HepG2 (cell line): ENCODE measurements around the gene CPT1B.

Source experiments
- BHLHE40 ChIP-seq: IDR thresholded peaks from 2 replicates; pipeline ENCODE4 v1.6.1; 2011; ENCODE audit warnings: low read length, improper control_type of control experiment
- ELF4 ChIP-seq: sonication (generic); formaldehyde crosslinking; IDR thresholded peaks from 2 replicates; pipeline ENCODE4 v1.5.0; 2020; ENCODE audit warnings: missing genetic modification reagents, mild to moderate bottlenecking, moderate library complexity, borderline replicate concordance
- FOXJ3 ChIP-seq: sonication (generic); formaldehyde crosslinking; IDR thresholded peaks from 2 replicates; pipeline ENCODE4 v1.4.0; 2020; ENCODE audit warnings: missing genetic modification reagents, mild to moderate bottlenecking, borderline replicate concordance
- JUN ChIP-seq: sonication (generic); formaldehyde crosslinking; IDR thresholded peaks from 2 replicates; pipeline ENCODE4 v1.4.0; 2020; ENCODE audit warnings: mild to moderate bottlenecking, missing genetic modification reagents
- JUNB ChIP-seq: sonication (generic); formaldehyde crosslinking; IDR thresholded peaks from 2 replicates; pipeline ENCODE4 v1.8.0; 2022; ENCODE audit warnings: missing genetic modification reagents, mild to moderate bottlenecking, borderline replicate concordance
- KDM4B ChIP-seq: sonication (generic); formaldehyde crosslinking; IDR thresholded peaks from 2 replicates; pipeline ENCODE4 v1.4.0; 2020; ENCODE audit warnings: missing genetic modification reagents
- KDM5A ChIP-seq: fragments of 200-600 bp; sonication (generic); IDR thresholded peaks from 2 replicates; pipeline ENCODE4 v1.7.0; 2018; ENCODE audit warnings: antibody characterized with exemption, mild to moderate bottlenecking, low read length, borderline replicate concordance
- MXI1 ChIP-seq: IDR thresholded peaks from 3 replicates; pipeline ENCODE4 v1.6.1; 2012; ENCODE audit warnings: low read depth, low read length, inconsistent platforms, borderline replicate concordance
- POLR2A ChIP-seq, 2 experiments: IDR thresholded peaks; 2 replicates each; pipeline ENCODE4 v1.6.1; 2011; ENCODE audit warnings: low read depth in 2 of 2, low read length in 2 of 2, mild to moderate bottlenecking in 1 of 2, moderate library complexity in 1 of 2; ENCODE audit not compliant: insufficient read depth in 1 of 2
- TAF1 ChIP-seq: sonication (generic); formaldehyde crosslinking; IDR thresholded peaks from 2 replicates; pipeline ENCODE4 v1.4.0; 2020; ENCODE audit warnings: missing genetic modification reagents
- ZNF224 ChIP-seq: sonication (generic); formaldehyde crosslinking; IDR thresholded peaks from 2 replicates; pipeline ENCODE4 v1.5.0; 2020; ENCODE audit warnings: mild to moderate bottlenecking, missing genetic modification reagents
- TF ChIP-seq, protein P1 (sequence below): sonication (generic); formaldehyde crosslinking; IDR thresholded peaks from 2 replicates; pipeline ENCODE4 v1.5.0; 2020; ENCODE audit warnings: mild to moderate bottlenecking, missing genetic modification reagents, moderate library complexity
- TF ChIP-seq, protein P2 (sequence below): sonication (generic); formaldehyde crosslinking; IDR thresholded peaks from 2 replicates; pipeline ENCODE4 v1.4.0; 2020; ENCODE audit warnings: missing genetic modification reagents
- TF ChIP-seq, protein P3 (sequence below): fragments of 450-650 bp; IDR thresholded peaks from 2 replicates; pipeline ENCODE4 v1.6.1; 2017; ENCODE audit warnings: mild to moderate bottlenecking

DNA sequence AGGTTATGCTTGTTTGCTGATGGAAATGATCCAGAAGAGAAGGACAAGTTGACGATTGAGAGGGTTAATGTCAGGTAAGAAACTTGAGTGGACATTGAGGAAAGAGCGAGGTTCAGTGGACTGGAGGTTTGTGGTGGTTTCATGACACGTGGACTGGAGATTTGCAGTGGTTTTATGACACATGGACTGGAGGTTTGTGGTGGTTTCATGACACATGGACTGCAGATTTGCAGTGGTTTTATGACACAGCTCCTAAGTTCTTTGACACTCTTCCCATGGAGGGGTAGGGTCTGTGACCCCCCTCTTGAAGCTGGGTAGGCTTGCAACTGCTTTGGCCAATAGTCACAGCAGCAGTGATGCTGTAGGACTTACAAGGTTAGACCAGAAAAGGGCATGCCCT, 17.0 kb upstream of the CPT1B start:
- TF ChIP-seq JUNB = no peak
- TF ChIP-seq ZNF224 (CRISPR knock-in tag) = no peak
- TF ChIP-seq, protein P1, sequence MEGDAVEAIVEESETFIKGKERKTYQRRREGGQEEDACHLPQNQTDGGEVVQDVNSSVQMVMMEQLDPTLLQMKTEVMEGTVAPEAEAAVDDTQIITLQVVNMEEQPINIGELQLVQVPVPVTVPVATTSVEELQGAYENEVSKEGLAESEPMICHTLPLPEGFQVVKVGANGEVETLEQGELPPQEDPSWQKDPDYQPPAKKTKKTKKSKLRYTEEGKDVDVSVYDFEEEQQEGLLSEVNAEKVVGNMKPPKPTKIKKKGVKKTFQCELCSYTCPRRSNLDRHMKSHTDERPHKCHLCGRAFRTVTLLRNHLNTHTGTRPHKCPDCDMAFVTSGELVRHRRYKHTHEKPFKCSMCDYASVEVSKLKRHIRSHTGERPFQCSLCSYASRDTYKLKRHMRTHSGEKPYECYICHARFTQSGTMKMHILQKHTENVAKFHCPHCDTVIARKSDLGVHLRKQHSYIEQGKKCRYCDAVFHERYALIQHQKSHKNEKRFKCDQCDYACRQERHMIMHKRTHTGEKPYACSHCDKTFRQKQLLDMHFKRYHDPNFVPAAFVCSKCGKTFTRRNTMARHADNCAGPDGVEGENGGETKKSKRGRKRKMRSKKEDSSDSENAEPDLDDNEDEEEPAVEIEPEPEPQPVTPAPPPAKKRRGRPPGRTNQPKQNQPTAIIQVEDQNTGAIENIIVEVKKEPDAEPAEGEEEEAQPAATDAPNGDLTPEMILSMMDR (CRISPR knock-in tag) = no peak
- no peak for TF ChIP-seq KDM5A
- TF ChIP-seq FOXJ3 = no peak
- TF ChIP-seq POLR2A (IDR thresholded peaks at IDR 0.05; ENCODE audit: insufficient read depth in 1 of 2, low read depth in 2 of 2, low read length in 2 of 2) = no peak
- TF ChIP-seq ELF4 = no peak
- TF ChIP-seq MXI1 = no peak
- no peak for TF ChIP-seq TAF1 (CRISPR knock-in tag)
- no peak for TF ChIP-seq BHLHE40
- TF ChIP-seq, protein P2, sequence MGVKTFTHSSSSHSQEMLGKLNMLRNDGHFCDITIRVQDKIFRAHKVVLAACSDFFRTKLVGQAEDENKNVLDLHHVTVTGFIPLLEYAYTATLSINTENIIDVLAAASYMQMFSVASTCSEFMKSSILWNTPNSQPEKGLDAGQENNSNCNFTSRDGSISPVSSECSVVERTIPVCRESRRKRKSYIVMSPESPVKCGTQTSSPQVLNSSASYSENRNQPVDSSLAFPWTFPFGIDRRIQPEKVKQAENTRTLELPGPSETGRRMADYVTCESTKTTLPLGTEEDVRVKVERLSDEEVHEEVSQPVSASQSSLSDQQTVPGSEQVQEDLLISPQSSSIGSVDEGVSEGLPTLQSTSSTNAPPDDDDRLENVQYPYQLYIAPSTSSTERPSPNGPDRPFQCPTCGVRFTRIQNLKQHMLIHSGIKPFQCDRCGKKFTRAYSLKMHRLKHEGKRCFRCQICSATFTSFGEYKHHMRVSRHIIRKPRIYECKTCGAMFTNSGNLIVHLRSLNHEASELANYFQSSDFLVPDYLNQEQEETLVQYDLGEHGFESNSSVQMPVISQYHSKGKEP = no peak
- no peak for TF ChIP-seq KDM4B
- TF ChIP-seq JUN (CRISPR knock-in tag) = no peak
- TF ChIP-seq, protein P3, sequence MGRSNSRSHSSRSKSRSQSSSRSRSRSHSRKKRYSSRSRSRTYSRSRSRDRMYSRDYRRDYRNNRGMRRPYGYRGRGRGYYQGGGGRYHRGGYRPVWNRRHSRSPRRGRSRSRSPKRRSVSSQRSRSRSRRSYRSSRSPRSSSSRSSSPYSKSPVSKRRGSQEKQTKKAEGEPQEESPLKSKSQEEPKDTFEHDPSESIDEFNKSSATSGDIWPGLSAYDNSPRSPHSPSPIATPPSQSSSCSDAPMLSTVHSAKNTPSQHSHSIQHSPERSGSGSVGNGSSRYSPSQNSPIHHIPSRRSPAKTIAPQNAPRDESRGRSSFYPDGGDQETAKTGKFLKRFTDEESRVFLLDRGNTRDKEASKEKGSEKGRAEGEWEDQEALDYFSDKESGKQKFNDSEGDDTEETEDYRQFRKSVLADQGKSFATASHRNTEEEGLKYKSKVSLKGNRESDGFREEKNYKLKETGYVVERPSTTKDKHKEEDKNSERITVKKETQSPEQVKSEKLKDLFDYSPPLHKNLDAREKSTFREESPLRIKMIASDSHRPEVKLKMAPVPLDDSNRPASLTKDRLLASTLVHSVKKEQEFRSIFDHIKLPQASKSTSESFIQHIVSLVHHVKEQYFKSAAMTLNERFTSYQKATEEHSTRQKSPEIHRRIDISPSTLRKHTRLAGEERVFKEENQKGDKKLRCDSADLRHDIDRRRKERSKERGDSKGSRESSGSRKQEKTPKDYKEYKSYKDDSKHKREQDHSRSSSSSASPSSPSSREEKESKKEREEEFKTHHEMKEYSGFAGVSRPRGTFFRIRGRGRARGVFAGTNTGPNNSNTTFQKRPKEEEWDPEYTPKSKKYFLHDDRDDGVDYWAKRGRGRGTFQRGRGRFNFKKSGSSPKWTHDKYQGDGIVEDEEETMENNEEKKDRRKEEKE = no peak
